Measurements from ENCODE around the gene ZC3H4. TPM values are rescaled to one million over a fixed set of nuclear protein-coding genes. Genes with fewer than 3 reads are reported as not detected.

ZC3H4 gene
- total and polyA plus RNA-seq, 4 donors: 12.2 to 51.6 (median 16.2) TPM

DNA sequence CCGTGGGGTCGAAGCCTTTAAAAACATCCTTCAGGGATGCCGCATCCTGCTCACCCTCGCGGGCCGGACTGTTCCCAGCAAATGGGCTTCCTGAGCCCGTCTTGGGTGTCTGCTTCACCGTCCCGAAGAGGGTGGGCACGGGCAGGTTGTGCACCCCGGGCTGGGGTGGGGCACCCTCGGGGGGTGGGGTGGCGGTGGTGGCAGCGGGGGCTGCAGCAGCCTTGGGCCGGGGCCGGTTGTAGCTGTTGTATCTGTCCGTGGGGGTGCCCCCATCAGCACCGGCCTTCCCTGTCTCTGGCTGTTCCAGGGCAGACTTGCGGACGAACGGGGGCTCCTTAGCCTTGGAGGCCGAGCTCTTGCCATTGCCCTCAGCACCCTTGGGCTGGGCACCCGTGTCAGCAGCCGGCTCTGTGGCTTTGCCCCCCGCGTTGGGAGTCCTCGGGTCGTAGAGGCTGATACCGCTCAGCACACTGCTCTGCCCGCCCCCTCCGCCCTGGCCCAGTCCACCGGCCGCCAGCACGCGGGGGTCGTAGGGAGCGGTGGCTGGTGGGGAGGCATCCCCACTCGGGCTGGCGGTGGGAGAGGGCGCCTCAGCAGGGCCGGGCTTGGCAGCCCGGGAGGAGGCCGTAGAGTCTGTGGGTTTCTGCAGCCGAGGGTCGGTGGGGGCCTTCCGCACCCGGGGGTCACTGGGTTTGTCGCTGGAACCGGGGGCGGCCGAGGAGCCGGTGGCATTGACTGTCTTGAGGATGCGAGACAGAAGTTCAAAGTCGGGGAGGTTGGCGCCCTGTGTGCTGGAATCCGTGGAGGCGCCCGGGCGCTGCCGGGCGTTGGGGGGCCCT lies 47.0 kb downstream of the ZC3H4 start:
- no peak overlapping the region for H3K4me3 ChIP-seq
- DNase-seq: no peak
- H3K27ac ChIP-seq (ENCODE audit: low read depth in 1 of 2, low read length in 1 of 2): no peak overlapping the region
- ATAC-seq (ENCODE audit: insufficient read depth, low FRiP score): no peak
- no peak overlapping the region for H3K9ac ChIP-seq (ENCODE audit: insufficient read depth in 1 of 2, low read length in 2 of 2)
- H3K27me3 ChIP-seq (ENCODE audit: control insufficient read depth in 3 of 3, insufficient read depth in 3 of 3, low read length in 2 of 3): no peaks in the 10 kb centered on the region
- WGBS, 2 donors: 93% methylated on average over 56 to 61 of the region's 61 CpGs
- TF ChIP-seq CTCF (IDR thresholded peaks at IDR 0.05; ENCODE audit: control extremely low read depth, extremely low read depth): no peak
- no peaks in the 10 kb centered on the region for H3K9me3 ChIP-seq (ENCODE audit: control insufficient read depth in 4 of 4, insufficient read depth in 3 of 4, low read length in 3 of 4)
- no peaks in the 10 kb centered on the region for H3K4me1 ChIP-seq (ENCODE audit: control insufficient read depth in 5 of 5, insufficient read depth in 5 of 5, low read length in 5 of 5)
- peaks cover 15 to 62% (median 35%) of the 10 kb centered on the region in 4 donors for H3K36me3 ChIP-seq (ENCODE audit: control insufficient read depth in 4 of 4, insufficient read depth in 4 of 4, low read length in 4 of 4)

- Histone ChIP-seq H3K9ac (ENCODE audit: insufficient read depth in 1 of 2, low read length in 2 of 2) (no peak overlapping the region), H3K36me3 (ENCODE audit: control insufficient read depth in 4 of 4, insufficient read depth in 4 of 4, low read length in 4 of 4) (peaks cover 10 to 51% (median 25%) of the 10 kb centered on the region in 4 donors), H3K4me1 (ENCODE audit: control insufficient read depth in 5 of 5, insufficient read depth in 5 of 5, low read length in 5 of 5) (no peaks in the 10 kb centered on the region), H3K27me3 (ENCODE audit: control insufficient read depth in 3 of 3, insufficient read depth in 3 of 3, low read length in 2 of 3) (no peaks in the 10 kb centered on the region), H3K4me3 (no peak overlapping the region), H3K27ac (ENCODE audit: low read depth in 1 of 2, low read length in 1 of 2) (no peak overlapping the region), H3K9me3 (ENCODE audit: control insufficient read depth in 4 of 4, insufficient read depth in 3 of 4, low read length in 3 of 4) (no peaks in the 10 kb centered on the region)
- DNase-seq: no peak
- TF ChIP-seq CTCF (IDR thresholded peaks at IDR 0.05; ENCODE audit: control extremely low read depth, extremely low read depth): no peak
- no peak for ATAC-seq (ENCODE audit: insufficient read depth, low FRiP score)
- WGBS, 2 donors: 93 to 94% methylated on average over 11 of the region's 11 CpGs
Measured at GRCh38 chr19:47065242-47065641, 48.3 kb downstream of the ZC3H4 start.

- no peak for TF ChIP-seq CTCF (IDR thresholded peaks at IDR 0.05; ENCODE audit: control extremely low read depth, extremely low read depth)
- ATAC-seq (ENCODE audit: insufficient read depth, low FRiP score): no peak
- no peaks in the 10 kb centered on the region for H3K9me3 ChIP-seq (ENCODE audit: control insufficient read depth in 4 of 4, insufficient read depth in 3 of 4, low read length in 3 of 4)
- H3K9ac ChIP-seq (ENCODE audit: insufficient read depth in 1 of 2, low read length in 2 of 2): no peak overlapping the region
- no peaks in the 10 kb centered on the region for H3K27me3 ChIP-seq (ENCODE audit: control insufficient read depth in 3 of 3, insufficient read depth in 3 of 3, low read length in 2 of 3)
- no peak overlapping the region for H3K4me3 ChIP-seq
- no peak overlapping the region for H3K27ac ChIP-seq (ENCODE audit: low read depth in 1 of 2, low read length in 1 of 2)
- 91 to 96% methylated on average over 6 of the region's 6 CpGs for WGBS, 2 donors
- H3K36me3 ChIP-seq (ENCODE audit: control insufficient read depth in 4 of 4, insufficient read depth in 4 of 4, low read length in 4 of 4): peaks cover 10 to 39% (median 18%) of the 10 kb centered on the region in 4 donors
- H3K4me1 ChIP-seq (ENCODE audit: control insufficient read depth in 5 of 5, insufficient read depth in 5 of 5, low read length in 5 of 5): no peaks in the 10 kb centered on the region
- DNase-seq: no peak
Measured at GRCh38 chr19:47063874-47064273, 49.7 kb downstream of the ZC3H4 start.

Measured in lung (tissue), 12 donors.